ENCODE data around the gene DHDH. TPM values are rescaled to one million over a fixed set of nuclear protein-coding genes. Genes with fewer than 3 reads are reported as not detected.

The DHDH gene
- total and polyA plus RNA-seq, 2 experiments from 2014 or later, result 0.69 to 4.7 TPM

DNA sequence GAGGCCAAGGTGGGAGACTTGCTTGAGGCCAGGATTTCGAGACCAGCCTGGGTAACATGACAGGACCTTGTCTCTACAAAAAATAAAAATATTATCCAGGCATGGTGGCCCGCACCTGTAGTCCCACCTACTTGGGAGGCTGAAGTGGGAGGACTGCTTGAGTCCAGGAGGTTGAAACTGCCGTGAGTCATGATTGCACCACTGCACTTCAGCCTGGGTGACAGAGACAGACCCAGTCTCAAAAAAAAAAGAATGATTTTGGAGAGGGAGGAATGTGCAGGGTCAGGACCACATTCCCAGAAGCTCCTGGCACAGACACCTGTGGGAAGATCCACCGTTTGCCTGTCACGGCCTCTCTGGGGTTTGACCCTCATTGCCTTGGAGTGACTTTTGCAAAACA, 11.9 kb downstream of the DHDH start:
- no peak for ATAC-seq
- H3K9me2 ChIP-seq (ENCODE audit: insufficient read depth), result no peaks in the 10 kb centered on the region
- H3K4me2 ChIP-seq, result no peak overlapping the region
- Mint-ChIP-seq H3K36me3 (ENCODE audit: low read depth) (peaks cover 28% of the 10 kb centered on the region), H3K4me3 (no peak overlapping the region), H3K27me3 (ENCODE audit: insufficient read depth, low read depth, poor library complexity) (peaks cover 15% of the 10 kb centered on the region), H3K9me3 (peaks cover 26% of the 10 kb centered on the region), H3K4me1 (no peaks in the 10 kb centered on the region), H3K27ac (no peak overlapping the region)
- H3K27me3 ChIP-seq (ENCODE audit: insufficient read depth), result no peaks in the 10 kb centered on the region
- H2AFZ ChIP-seq, result no peak overlapping the region
- H3K36me3 ChIP-seq (ENCODE audit: insufficient read depth), result no peaks in the 10 kb centered on the region
- TF ChIP-seq ZNF331 (CRISPR knock-in tag; IDR thresholded peaks at IDR 0.05; ENCODE audit: low read depth), result no peak
- no peak for TF ChIP-seq STAT1 (IDR thresholded peaks at IDR 0.05; ENCODE audit: unreplicated experiment)
- TF ChIP-seq, protein P1, sequence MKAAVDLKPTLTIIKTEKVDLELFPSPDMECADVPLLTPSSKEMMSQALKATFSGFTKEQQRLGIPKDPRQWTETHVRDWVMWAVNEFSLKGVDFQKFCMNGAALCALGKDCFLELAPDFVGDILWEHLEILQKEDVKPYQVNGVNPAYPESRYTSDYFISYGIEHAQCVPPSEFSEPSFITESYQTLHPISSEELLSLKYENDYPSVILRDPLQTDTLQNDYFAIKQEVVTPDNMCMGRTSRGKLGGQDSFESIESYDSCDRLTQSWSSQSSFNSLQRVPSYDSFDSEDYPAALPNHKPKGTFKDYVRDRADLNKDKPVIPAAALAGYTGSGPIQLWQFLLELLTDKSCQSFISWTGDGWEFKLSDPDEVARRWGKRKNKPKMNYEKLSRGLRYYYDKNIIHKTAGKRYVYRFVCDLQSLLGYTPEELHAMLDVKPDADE (IDR thresholded peaks at IDR 0.05), result no peak
- no peak for TF ChIP-seq CREB1 (CRISPR knock-in tag; IDR thresholded peaks at IDR 0.05; ENCODE audit: low read depth)
- TF ChIP-seq, protein P2, sequence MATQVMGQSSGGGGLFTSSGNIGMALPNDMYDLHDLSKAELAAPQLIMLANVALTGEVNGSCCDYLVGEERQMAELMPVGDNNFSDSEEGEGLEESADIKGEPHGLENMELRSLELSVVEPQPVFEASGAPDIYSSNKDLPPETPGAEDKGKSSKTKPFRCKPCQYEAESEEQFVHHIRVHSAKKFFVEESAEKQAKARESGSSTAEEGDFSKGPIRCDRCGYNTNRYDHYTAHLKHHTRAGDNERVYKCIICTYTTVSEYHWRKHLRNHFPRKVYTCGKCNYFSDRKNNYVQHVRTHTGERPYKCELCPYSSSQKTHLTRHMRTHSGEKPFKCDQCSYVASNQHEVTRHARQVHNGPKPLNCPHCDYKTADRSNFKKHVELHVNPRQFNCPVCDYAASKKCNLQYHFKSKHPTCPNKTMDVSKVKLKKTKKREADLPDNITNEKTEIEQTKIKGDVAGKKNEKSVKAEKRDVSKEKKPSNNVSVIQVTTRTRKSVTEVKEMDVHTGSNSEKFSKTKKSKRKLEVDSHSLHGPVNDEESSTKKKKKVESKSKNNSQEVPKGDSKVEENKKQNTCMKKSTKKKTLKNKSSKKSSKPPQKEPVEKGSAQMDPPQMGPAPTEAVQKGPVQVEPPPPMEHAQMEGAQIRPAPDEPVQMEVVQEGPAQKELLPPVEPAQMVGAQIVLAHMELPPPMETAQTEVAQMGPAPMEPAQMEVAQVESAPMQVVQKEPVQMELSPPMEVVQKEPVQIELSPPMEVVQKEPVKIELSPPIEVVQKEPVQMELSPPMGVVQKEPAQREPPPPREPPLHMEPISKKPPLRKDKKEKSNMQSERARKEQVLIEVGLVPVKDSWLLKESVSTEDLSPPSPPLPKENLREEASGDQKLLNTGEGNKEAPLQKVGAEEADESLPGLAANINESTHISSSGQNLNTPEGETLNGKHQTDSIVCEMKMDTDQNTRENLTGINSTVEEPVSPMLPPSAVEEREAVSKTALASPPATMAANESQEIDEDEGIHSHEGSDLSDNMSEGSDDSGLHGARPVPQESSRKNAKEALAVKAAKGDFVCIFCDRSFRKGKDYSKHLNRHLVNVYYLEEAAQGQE (IDR thresholded peaks at IDR 0.05; ENCODE audit: unreplicated experiment), result no peak
- TF ChIP-seq NANOG (IDR thresholded peaks at IDR 0.05; ENCODE audit: borderline replicate concordance), result no peak
- TF ChIP-seq POLR2AphosphoS5 (IDR thresholded peaks at IDR 0.05; ENCODE audit: low read depth), result no peak
- no peak for TF ChIP-seq EZH2 (IDR thresholded peaks at IDR 0.05; ENCODE audit: low read depth, unreplicated experiment)
- no peak for TF ChIP-seq ZNF114 (CRISPR knock-in tag; IDR thresholded peaks at IDR 0.05)
- no peak for TF ChIP-seq EZH2phosphoT487 (IDR thresholded peaks at IDR 0.05; ENCODE audit: unreplicated experiment)
- TF ChIP-seq, protein P3, sequence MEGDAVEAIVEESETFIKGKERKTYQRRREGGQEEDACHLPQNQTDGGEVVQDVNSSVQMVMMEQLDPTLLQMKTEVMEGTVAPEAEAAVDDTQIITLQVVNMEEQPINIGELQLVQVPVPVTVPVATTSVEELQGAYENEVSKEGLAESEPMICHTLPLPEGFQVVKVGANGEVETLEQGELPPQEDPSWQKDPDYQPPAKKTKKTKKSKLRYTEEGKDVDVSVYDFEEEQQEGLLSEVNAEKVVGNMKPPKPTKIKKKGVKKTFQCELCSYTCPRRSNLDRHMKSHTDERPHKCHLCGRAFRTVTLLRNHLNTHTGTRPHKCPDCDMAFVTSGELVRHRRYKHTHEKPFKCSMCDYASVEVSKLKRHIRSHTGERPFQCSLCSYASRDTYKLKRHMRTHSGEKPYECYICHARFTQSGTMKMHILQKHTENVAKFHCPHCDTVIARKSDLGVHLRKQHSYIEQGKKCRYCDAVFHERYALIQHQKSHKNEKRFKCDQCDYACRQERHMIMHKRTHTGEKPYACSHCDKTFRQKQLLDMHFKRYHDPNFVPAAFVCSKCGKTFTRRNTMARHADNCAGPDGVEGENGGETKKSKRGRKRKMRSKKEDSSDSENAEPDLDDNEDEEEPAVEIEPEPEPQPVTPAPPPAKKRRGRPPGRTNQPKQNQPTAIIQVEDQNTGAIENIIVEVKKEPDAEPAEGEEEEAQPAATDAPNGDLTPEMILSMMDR (conservative IDR thresholded peaks at IDR 0.05; ENCODE audit: low read depth in 2 of 2), result no peak
- TF ChIP-seq, protein P4, sequence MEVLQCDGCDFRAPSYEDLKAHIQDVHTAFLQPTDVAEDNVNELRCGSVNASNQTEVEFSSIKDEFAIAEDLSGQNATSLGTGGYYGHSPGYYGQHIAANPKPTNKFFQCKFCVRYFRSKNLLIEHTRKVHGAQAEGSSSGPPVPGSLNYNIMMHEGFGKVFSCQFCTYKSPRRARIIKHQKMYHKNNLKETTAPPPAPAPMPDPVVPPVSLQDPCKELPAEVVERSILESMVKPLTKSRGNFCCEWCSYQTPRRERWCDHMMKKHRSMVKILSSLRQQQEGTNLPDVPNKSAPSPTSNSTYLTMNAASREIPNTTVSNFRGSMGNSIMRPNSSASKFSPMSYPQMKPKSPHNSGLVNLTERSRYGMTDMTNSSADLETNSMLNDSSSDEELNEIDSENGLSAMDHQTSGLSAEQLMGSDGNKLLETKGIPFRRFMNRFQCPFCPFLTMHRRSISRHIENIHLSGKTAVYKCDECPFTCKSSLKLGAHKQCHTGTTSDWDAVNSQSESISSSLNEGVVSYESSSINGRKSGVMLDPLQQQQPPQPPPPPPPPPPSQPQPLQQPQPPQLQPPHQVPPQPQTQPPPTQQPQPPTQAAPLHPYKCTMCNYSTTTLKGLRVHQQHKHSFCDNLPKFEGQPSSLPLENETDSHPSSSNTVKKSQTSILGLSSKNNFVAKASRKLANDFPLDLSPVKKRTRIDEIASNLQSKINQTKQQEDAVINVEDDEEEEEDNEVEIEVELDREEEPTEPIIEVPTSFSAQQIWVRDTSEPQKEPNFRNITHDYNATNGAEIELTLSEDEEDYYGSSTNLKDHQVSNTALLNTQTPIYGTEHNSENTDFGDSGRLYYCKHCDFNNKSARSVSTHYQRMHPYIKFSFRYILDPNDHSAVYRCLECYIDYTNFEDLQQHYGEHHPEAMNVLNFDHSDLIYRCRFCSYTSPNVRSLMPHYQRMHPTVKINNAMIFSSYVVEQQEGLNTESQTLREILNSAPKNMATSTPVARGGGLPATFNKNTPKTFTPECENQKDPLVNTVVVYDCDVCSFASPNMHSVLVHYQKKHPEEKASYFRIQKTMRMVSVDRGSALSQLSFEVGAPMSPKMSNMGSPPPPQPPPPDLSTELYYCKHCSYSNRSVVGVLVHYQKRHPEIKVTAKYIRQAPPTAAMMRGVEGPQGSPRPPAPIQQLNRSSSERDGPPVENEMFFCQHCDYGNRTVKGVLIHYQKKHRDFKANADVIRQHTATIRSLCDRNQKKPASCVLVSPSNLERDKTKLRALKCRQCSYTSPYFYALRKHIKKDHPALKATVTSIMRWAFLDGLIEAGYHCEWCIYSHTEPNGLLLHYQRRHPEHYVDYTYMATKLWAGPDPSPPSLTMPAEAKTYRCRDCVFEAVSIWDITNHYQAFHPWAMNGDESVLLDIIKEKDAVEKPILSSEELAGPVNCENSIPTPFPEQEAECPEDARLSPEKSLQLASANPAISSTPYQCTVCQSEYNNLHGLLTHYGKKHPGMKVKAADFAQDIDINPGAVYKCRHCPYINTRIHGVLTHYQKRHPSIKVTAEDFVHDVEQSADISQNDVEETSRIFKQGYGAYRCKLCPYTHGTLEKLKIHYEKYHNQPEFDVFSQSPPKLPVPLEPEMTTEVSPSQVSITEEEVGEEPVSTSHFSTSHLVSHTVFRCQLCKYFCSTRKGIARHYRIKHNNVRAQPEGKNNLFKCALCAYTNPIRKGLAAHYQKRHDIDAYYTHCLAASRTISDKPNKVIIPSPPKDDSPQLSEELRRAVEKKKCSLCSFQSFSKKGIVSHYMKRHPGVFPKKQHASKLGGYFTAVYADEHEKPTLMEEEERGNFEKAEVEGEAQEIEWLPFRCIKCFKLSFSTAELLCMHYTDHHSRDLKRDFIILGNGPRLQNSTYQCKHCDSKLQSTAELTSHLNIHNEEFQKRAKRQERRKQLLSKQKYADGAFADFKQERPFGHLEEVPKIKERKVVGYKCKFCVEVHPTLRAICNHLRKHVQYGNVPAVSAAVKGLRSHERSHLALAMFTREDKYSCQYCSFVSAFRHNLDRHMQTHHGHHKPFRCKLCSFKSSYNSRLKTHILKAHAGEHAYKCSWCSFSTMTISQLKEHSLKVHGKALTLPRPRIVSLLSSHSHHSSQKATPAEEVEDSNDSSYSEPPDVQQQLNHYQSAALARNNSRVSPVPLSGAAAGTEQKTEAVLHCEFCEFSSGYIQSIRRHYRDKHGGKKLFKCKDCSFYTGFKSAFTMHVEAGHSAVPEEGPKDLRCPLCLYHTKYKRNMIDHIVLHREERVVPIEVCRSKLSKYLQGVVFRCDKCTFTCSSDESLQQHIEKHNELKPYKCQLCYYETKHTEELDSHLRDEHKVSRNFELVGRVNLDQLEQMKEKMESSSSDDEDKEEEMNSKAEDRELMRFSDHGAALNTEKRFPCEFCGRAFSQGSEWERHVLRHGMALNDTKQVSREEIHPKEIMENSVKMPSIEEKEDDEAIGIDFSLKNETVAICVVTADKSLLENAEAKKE (CRISPR knock-in tag; IDR thresholded peaks at IDR 0.05), result no peak
- no peak for TF ChIP-seq JUNB (IDR thresholded peaks at IDR 0.05; ENCODE audit: unreplicated experiment)
- H3K4me3 ChIP-seq, result no peak overlapping the region
- H3K27ac ChIP-seq (ENCODE audit: low read depth), result no peak overlapping the region
- DNase-seq (ENCODE audit: low spot score), result no peak
- no peaks in the 10 kb centered on the region for H3K79me2 ChIP-seq (replicated peaks; ENCODE audit: insufficient read depth)
- no peaks in the 10 kb centered on the region for H4K20me1 ChIP-seq (replicated peaks; ENCODE audit: insufficient read depth)
- no peaks in the 10 kb centered on the region for H3K4me1 ChIP-seq (ENCODE audit: insufficient read depth)
- H3F3A ChIP-seq (replicated peaks; ENCODE audit: low read depth), result no peaks in the 10 kb centered on the region

Data from GM23338 (cell line).